Measurements from ENCODE around the gene PPM1J. TPM values are rescaled to one million over a fixed set of nuclear protein-coding genes. Genes with fewer than 3 reads are reported as not detected.

The PPM1J gene
- total and polyA plus RNA-seq, 9 of the 15 experiments (the other 6 are each of a cell fraction or from before 2014, with no cell fraction given): 0.25 to 10.5 (median 4.2) TPM

DNA sequence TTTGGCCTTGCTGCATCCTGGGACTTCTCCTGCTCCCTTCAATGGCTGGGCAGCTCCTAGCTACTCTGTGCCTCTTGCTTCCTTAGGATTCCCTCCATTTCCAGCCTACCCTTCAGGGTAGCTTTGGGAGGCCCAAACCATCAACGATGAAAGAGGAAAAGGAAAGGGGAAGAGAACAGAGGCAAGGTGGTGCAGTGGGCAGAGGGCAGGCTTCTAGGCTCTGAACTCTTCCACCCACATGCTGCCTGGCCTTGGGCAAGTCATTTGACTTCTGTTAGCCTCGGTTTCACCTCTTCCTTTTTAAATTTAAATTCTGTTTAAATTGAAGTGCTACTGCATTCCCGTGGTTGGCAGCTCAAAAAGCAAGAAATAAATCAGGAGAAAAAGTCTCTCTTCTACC lies 5.7 kb upstream of the PPM1J start:
- no peak for ATAC-seq
- in situ Hi-C loops (cut with MboI): loop anchor here (5.0 kb wide), 1 partner anchor 37 kb away; no protein-coding TSS in a partner anchor

More for the DNA sequence above, 5.7 kb upstream of the PPM1J start:
- no peaks in the 10 kb centered on the region for H3K79me2 ChIP-seq (ENCODE audit: control insufficient read depth, insufficient read depth, low read length)
- no peak overlapping the region for H3K4me2 ChIP-seq (ENCODE audit: insufficient read depth, low read length)
- POLR2A ChIA-PET: interaction anchor here (0.6 to 2.0 kb wide), 6 partner anchors 9 to 218 kb away, joined by 3 to 7 read pairs (median 3); no protein-coding TSS in a partner anchor
- no peak overlapping the region for H2AFZ ChIP-seq (ENCODE audit: low read depth, low read length)
- H3K9me1 ChIP-seq (ENCODE audit: control insufficient read depth, insufficient read depth, low read length): no peaks in the 10 kb centered on the region
- WGBS (ENCODE audit: insufficient coverage, low coverage, missing lambda C conversion rate): 0% methylated on average over 3 of the region's 3 CpGs
- no peak overlapping the region for H3K4me3 ChIP-seq
- FAIRE-seq (no peak), DNase-seq (ENCODE audit: extremely low read depth in 1 of 4, low spot score in 3 of 4) (no peak)
- peaks cover 11 to 39% of the 10 kb centered on the region in 2 experiments; a peak in 4 of 5 replicates for H3K27me3 ChIP-seq (ENCODE audit: control insufficient read depth in 2 of 2, insufficient read depth in 2 of 2, low read length in 2 of 2)
- TF ChIP-seq ZNF124 (CRISPR knock-in tag; IDR thresholded peaks at IDR 0.05) (no peak), POLR2H (tag; IDR thresholded peaks at IDR 0.05; ENCODE audit: low read depth) (no peak), MEF2D (tag; conservative IDR thresholded peaks at IDR 0.05; ENCODE audit: low read depth) (no peak), CBX8 (IDR thresholded peaks at IDR 0.05; ENCODE audit: borderline replicate concordance, extremely low read depth, low read depth, low read length, poor library complexity, severe bottlenecking) (no peak), CBX3 (IDR thresholded peaks at IDR 0.05; ENCODE audit: borderline replicate concordance in 1 of 2, low read length in 2 of 2) (no peak), EP300 (IDR thresholded peaks at IDR 0.05; ENCODE audit: low read length) (no peak)
- TF ChIP-seq, protein P1, sequence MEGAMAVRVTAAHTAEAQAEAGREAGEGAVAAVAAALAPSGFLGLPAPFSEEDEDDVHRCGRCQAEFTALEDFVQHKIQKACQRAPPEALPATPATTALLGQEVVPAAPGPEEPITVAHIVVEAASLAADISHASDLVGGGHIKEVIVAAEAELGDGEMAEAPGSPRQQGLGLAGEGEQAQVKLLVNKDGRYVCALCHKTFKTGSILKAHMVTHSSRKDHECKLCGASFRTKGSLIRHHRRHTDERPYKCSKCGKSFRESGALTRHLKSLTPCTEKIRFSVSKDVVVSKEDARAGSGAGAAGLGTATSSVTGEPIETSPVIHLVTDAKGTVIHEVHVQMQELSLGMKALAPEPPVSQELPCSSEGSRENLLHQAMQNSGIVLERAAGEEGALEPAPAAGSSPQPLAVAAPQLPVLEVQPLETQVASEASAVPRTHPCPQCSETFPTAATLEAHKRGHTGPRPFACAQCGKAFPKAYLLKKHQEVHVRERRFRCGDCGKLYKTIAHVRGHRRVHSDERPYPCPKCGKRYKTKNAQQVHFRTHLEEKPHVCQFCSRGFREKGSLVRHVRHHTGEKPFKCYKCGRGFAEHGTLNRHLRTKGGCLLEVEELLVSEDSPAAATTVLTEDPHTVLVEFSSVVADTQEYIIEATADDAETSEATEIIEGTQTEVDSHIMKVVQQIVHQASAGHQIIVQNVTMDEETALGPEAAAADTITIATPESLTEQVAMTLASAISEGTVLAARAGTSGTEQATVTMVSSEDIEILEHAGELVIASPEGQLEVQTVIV (CRISPR knock-in tag; IDR thresholded peaks at IDR 0.05; ENCODE audit: borderline replicate concordance): no peak
- H3K36me3 ChIP-seq (ENCODE audit: control insufficient read depth, insufficient read depth, low read length): no peaks in the 10 kb centered on the region
- H3K9me3 ChIP-seq (replicated peaks; ENCODE audit: control insufficient read depth, insufficient read depth, low read depth, low read length): no peaks in the 10 kb centered on the region
- no peak overlapping the region for H3K27ac ChIP-seq (ENCODE audit: extremely low read depth, low read depth, low read length)
- peaks cover 6 to 24% of the 10 kb centered on the region in 2 experiments for H3K4me1 ChIP-seq (replicated peaks in 1 of 2; ENCODE audit: control insufficient read depth in 2 of 2, insufficient read depth in 2 of 2, low read length in 2 of 2)
- H4K20me1 ChIP-seq (replicated peaks; ENCODE audit: control insufficient read depth, insufficient read depth, low read length): no peaks in the 10 kb centered on the region
- BruUV-seq (replicated peaks): no TSS peak
- no peak overlapping the region for H3K9ac ChIP-seq (ENCODE audit: insufficient read depth in 1 of 2, low read depth in 2 of 2, low read length in 2 of 2)
- intact Hi-C loops (cut with micrococcal nuclease): no loop called here
- CTCF ChIA-PET (ENCODE audit: low intra/inter-chr PET ratio): interaction anchor here (1.2 kb wide), 1 partner anchor 83 kb away, joined by 3 read pairs; no protein-coding TSS in a partner anchor
